Activated B cell treated with CpG ODN at 0.5 μM for 24 hours (primary cell): ENCODE measurements around the gene SRPK3. TPM values are rescaled to one million over a fixed set of nuclear protein-coding genes. Genes with fewer than 3 reads are reported as not detected.

Source experiments
- ATAC-seq: fragments of 200-7000 bp; cut with Tn5 transposase; one replicate; pipeline ENCODE4 v1.10.0; 2021; ENCODE audit warnings: low read depth, mild to moderate bottlenecking, moderate library complexity
- CTCF ChIA-PET: fragments of 350-600 bp; sonication (Branson Sonifier 250); formaldehyde crosslinking; loops from one replicate; lab custom pipeline; 2021; ENCODE audit warnings: antibody characterized with exemption; lab: Charles Lee
- POLR2A ChIA-PET: fragments of 350-600 bp; sonication (Branson Sonifier 250); formaldehyde crosslinking; loops from one replicate; lab custom pipeline; 2021; ENCODE audit warnings: antibody characterized with exemption; lab: Charles Lee
- DNase-seq: peaks from one replicate; pipeline ENCODE4 v3.0.0; 2022
- H3K27ac Mint-ChIP-seq: one replicate; pipeline ENCODE4 v1.8.0; 2020; ENCODE audit warnings: mixed read lengths
- H3K27me3 Mint-ChIP-seq: one replicate; pipeline ENCODE4 v1.8.0; 2021; ENCODE audit warnings: mixed read lengths
- H3K36me3 Mint-ChIP-seq: one replicate; pipeline ENCODE4 v1.8.0; 2021; ENCODE audit warnings: low read depth, mixed read lengths
- H3K4me1 Mint-ChIP-seq: one replicate; pipeline ENCODE4 v1.8.0; 2021; ENCODE audit warnings: mixed read lengths
- H3K4me3 Mint-ChIP-seq: one replicate; pipeline ENCODE4 v1.8.0; 2020; ENCODE audit warnings: mild to moderate bottlenecking, mixed read lengths
- H3K9me3 Mint-ChIP-seq: one replicate; pipeline ENCODE4 v1.8.0; 2020; ENCODE audit warnings: mixed read lengths
- intact Hi-C: fragments of 100-400 bp; cut with micrococcal nuclease; formaldehyde crosslinking; loops from one replicate; pipeline ENCODE4 v1.15.1; 2024
- total RNA-seq: library from RNA; stranded (reverse); gene quantifications from 2 replicates; pipeline ENCODE4 v1.2.3, GENCODE V29; 2022
- TF ChIP-seq, protein P1 (sequence below): fragments of 200-600 bp; IDR thresholded peaks from one replicate; pipeline ENCODE4 v1.8.0; 2022; ENCODE audit warnings: antibody characterized with exemption, mild to moderate bottlenecking

Gene SRPK3
- total RNA-seq, 1 donor from 2014 or later = not detected

DNA sequence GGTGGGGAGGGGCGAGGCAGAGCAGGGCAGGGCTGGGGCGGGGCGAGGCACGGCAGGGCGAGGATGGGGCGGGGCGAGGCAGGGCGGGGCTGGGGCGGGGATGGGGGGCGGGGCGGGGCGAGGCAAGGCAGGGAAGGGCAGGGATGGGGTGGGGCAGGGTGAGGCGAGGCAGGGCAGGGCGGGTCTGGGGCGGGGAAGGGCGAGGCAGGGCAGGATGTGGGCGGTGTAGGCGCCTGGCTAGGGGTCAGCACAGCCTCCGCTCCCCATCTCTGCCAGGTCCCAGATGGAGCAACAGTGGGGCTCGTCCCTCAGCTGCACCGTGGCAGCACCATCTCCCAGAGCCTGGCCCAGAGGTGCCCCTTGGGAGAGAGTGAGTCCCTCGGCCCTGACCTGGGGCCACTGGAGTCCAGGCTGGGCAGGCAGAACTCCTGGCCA, 4.2 kb upstream of the SRPK3 start:
- ChIA-PET CTCF (no interaction called here), POLR2A (no interaction called here)
- H3K36me3 Mint-ChIP-seq = no peaks in the 10 kb centered on the region
- no peak overlapping the region for H3K4me3 Mint-ChIP-seq
- H3K27me3 Mint-ChIP-seq = peaks cover 3% of the 10 kb centered on the region
- ATAC-seq = no peak
- H3K4me1 Mint-ChIP-seq = peaks cover 4% of the 10 kb centered on the region
- DNase-seq = no peak
- intact Hi-C loops = no loop called here
- no peaks in the 10 kb centered on the region for H3K9me3 Mint-ChIP-seq
- no peak overlapping the region for H3K27ac Mint-ChIP-seq
- TF ChIP-seq, protein P1, sequence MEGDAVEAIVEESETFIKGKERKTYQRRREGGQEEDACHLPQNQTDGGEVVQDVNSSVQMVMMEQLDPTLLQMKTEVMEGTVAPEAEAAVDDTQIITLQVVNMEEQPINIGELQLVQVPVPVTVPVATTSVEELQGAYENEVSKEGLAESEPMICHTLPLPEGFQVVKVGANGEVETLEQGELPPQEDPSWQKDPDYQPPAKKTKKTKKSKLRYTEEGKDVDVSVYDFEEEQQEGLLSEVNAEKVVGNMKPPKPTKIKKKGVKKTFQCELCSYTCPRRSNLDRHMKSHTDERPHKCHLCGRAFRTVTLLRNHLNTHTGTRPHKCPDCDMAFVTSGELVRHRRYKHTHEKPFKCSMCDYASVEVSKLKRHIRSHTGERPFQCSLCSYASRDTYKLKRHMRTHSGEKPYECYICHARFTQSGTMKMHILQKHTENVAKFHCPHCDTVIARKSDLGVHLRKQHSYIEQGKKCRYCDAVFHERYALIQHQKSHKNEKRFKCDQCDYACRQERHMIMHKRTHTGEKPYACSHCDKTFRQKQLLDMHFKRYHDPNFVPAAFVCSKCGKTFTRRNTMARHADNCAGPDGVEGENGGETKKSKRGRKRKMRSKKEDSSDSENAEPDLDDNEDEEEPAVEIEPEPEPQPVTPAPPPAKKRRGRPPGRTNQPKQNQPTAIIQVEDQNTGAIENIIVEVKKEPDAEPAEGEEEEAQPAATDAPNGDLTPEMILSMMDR = no peak

DNA sequence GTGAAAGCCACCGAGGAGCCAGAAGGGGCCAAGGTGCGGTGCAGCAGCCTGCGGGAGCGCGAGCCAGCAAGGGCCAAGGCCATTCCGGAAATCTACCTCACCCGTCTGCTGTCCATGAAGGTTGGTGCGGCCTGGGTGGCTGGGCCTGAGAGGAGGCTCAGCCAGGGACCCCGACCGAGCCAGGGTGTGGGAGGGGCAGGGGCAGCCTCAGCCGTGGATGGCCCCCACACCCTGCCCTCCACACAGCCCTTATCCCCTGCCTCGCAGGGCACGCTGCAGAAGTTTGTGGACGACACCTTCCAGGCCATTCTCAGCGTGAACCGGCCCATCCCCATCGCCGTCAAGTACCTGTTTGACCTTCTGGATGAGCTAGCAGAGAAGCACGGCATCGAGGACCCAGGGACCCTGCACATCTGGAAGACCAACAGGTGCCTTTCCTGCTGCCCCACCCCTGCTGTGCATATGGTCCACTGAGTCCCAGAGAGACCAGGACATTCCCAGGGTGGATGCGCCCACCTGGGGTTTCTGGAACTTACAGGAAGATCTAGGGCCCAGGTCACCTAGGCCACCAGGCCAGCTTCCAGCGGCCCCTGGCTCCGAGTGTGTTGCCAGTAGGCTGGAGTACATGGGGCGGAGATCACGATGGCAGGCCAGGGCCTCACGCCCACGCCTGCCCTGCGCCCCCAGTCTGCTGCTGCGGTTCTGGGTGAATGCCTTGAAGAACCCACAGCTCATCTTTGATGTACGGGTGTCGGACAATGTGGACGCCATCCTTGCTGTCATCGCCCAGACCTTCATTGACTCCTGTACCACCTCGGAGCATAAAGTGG, 3.4 kb upstream of the SRPK3 start:
- H3K9me3 Mint-ChIP-seq = no peaks in the 10 kb centered on the region
- DNase-seq (no peak), ATAC-seq (no peak)
- no peaks in the 10 kb centered on the region for H3K36me3 Mint-ChIP-seq
- intact Hi-C loops = no loop called here
- H3K27me3 Mint-ChIP-seq = peaks cover 3% of the 10 kb centered on the region
- TF ChIP-seq, protein P1 = no peak
- CTCF ChIA-PET = no interaction called here
- H3K27ac Mint-ChIP-seq = no peak overlapping the region
- H3K4me3 Mint-ChIP-seq = no peak overlapping the region
- H3K4me1 Mint-ChIP-seq = peaks cover 4% of the 10 kb centered on the region
- POLR2A ChIA-PET = no interaction called here

DNA sequence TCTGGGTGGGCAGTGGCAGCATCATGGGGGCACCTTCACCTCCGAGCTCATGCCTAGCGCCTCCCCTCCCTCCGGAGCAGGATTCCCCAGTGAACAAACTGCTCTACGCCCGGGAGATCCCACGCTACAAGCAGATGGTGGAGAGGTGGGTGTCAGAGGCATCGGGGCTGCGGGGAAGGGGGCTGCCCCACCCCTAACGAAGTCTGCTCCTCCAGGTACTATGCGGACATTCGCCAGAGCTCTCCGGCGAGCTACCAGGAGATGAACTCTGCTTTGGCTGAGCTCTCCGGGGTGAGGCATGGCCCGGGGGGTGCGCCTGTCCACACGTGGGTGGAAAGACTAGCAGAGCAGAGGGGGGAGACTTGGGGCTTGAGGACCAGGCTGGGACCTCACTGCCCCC, 2.7 kb upstream of the SRPK3 start:
- Mint-ChIP-seq H3K27me3 (peaks cover 3% of the 10 kb centered on the region), H3K27ac (no peak overlapping the region), H3K4me1 (peaks cover 4% of the 10 kb centered on the region), H3K9me3 (no peaks in the 10 kb centered on the region), H3K36me3 (no peaks in the 10 kb centered on the region), H3K4me3 (no peak overlapping the region)
- ATAC-seq (no peak), DNase-seq (no peak)
- intact Hi-C loops = no loop called here
- CTCF ChIA-PET = interaction anchor here (1.2 kb wide), 1 partner anchor 147 kb away, joined by 3 read pairs; no protein-coding TSS in a partner anchor
- POLR2A ChIA-PET = no interaction called here
- TF ChIP-seq, protein P1 = no peak

DNA sequence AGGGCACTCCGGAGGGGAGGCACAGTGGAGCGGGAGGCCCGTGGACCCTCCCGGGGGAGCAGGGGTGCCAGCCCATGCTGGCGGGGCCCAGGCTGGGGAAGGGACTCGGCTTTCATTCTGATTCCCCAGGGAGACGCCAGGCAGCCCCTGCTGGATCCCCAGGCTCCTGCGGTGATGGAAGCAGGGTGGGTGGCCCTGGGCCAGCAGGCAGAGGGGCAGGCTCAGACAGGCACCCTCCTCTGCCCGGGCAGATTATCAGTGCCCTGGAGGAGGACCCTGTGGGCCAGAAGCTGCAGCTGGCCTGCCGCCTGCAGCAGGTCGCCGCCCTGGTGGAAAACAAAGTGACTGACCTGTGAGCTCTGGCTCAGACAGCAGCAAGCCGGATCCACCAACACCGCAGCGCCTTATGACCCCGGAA, 2.1 kb upstream of the SRPK3 start:
- ChIA-PET POLR2A (no interaction called here), CTCF (interaction anchor here (1.2 kb wide), 1 partner anchor 147 kb away, joined by 3 read pairs; no protein-coding TSS in a partner anchor)
- TF ChIP-seq, protein P1 = no peak
- DNase-seq (no peak), ATAC-seq (no peak)
- Mint-ChIP-seq H3K9me3 (no peaks in the 10 kb centered on the region), H3K4me1 (peaks cover 4% of the 10 kb centered on the region), H3K4me3 (no peak overlapping the region), H3K27ac (no peak overlapping the region), H3K27me3 (peaks cover 3% of the 10 kb centered on the region), H3K36me3 (no peaks in the 10 kb centered on the region)
- intact Hi-C loops = no loop called here

DNA sequence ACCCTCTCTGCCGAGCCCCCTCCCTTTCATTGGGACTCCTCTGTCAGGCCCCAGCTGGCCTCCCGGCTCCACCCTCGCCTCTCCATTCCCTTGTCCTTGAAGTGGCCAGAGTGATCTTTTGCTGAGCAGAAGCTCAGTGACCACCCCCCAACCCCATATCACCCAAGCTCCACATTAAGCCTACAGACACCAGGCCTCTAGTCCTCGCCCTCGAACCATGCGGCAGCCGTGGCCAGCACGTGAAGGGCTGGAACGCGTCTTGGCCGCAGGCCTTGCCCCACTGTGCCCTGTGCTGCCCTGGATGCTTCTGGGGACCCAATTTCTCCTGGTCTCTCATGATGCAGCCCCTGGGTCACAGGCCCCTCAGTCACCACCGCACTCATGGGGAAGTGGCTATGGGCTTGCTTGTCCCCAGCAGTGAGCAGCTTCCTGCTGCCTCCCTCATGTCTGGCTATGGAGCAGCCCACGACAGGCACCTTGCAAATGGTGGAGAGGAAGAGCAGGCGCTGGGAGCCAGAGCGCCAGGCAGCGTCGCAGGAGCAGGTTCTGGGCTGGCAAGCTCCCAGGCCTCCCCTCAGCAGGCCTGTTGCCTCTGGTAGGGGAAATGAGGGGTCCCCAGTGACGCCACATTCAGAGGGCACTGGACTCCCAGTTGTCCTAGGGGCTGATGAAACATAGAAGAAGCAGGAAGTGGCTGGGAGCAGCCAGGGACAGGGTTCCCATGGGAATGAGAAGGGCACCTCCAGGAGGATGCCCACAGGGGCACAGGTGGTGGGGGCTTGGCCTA, 757 bp upstream of the SRPK3 start:
- POLR2A ChIA-PET = interaction anchor here (0.6 kb wide), 1 partner anchor 14 kb away, joined by 3 read pairs; the partner anchor contains the start of genes IDH3G and SSR4
- H3K27ac Mint-ChIP-seq = no peak overlapping the region

More for the DNA sequence above, 757 bp upstream of the SRPK3 start:
- TF ChIP-seq, protein P1 = no peak
- no peak for ATAC-seq
- H3K36me3 Mint-ChIP-seq = peaks cover 2% of the 10 kb centered on the region
- intact Hi-C loops = no loop called here
- peaks cover 3% of the 10 kb centered on the region for H3K27me3 Mint-ChIP-seq
- CTCF ChIA-PET = no interaction called here
- peaks cover 4% of the 10 kb centered on the region for H3K4me1 Mint-ChIP-seq
- DNase-seq = no peak
- no peaks in the 10 kb centered on the region for H3K9me3 Mint-ChIP-seq
- no peak overlapping the region for H3K4me3 Mint-ChIP-seq
